H9 (cell line): ENCODE measurements around the gene KPNA2. TPM values are rescaled to one million over a fixed set of nuclear protein-coding genes. Genes with fewer than 3 reads are reported as not detected.
"Not testable (repeated sequence)": the region's sequence is repeated elsewhere in the genome, so short reads cannot be mapped to it uniquely, and the experiment has no call there.

ENCODE experiments used
- DNase-seq: peaks from one replicate; pipeline ENCODE4 v3.0.0-alpha.2; 2017
- H2AFZ ChIP-seq: one replicate; pipeline ENCODE4 v1.6.1; 2013; ENCODE audit warnings: mild to moderate bottlenecking, low read length, control low read depth, moderate library complexity
- H2AK5ac ChIP-seq: 2 replicates; pipeline ENCODE4 v1.6.1; 2013; ENCODE audit warnings: low read length, control low read depth, mixed read lengths; ENCODE audit not compliant: insufficient read length
- H2BK120ac ChIP-seq: one replicate; pipeline ENCODE4 v1.6.1; 2013; ENCODE audit warnings: low read depth, mild to moderate bottlenecking, low read length, control low read depth, inconsistent platforms; ENCODE audit not compliant: poor library complexity, severe bottlenecking
- H2BK12ac ChIP-seq: 2 replicates; pipeline ENCODE4 v1.6.1; 2013; ENCODE audit warnings: low read length, control low read depth, mixed read lengths, low read depth; ENCODE audit not compliant: insufficient read length
- H2BK15ac ChIP-seq: 2 replicates; pipeline ENCODE4 v1.6.1; 2013; ENCODE audit warnings: low read depth, low read length, control low read depth
- H2BK20ac ChIP-seq: one replicate; pipeline ENCODE4 v1.6.1; 2013; ENCODE audit warnings: low read depth, mild to moderate bottlenecking, low read length, control low read depth, inconsistent platforms; ENCODE audit not compliant: poor library complexity, severe bottlenecking
- H2BK5ac ChIP-seq: 2 replicates; pipeline ENCODE4 v1.6.1; 2013; ENCODE audit warnings: low read length, control low read depth, mixed read lengths; ENCODE audit not compliant: insufficient read length
- H3K14ac ChIP-seq: 2 replicates; pipeline ENCODE4 v1.6.1; 2013; ENCODE audit warnings: low read length, control low read depth; ENCODE audit not compliant: insufficient read depth
- H3K18ac ChIP-seq: 2 replicates; pipeline ENCODE4 v1.6.1; 2013; ENCODE audit warnings: low read depth, mild to moderate bottlenecking, mixed read lengths, low read length, control low read depth; ENCODE audit not compliant: insufficient read length
- H3K23ac ChIP-seq: 2 replicates; pipeline ENCODE4 v1.6.1; 2013; ENCODE audit warnings: low read length, control low read depth, mixed read lengths, low read depth; ENCODE audit not compliant: insufficient read length
- H3K23me2 ChIP-seq: 2 replicates; pipeline ENCODE4 v1.6.1; 2013; ENCODE audit warnings: low read depth, mild to moderate bottlenecking, mixed read lengths, low read length, control low read depth; ENCODE audit not compliant: insufficient read length, poor library complexity, severe bottlenecking
- H3K27ac ChIP-seq: 2 replicates; pipeline ENCODE4 v1.5.1; 2013; ENCODE audit warnings: low read length, control low read depth, mixed read lengths, low read depth; ENCODE audit not compliant: insufficient read length
- H3K27me3 ChIP-seq: 2 replicates; pipeline ENCODE4 v1.6.1; 2013; ENCODE audit warnings: low read length, control low read depth, inconsistent platforms; ENCODE audit not compliant: insufficient read depth
- H3K4ac ChIP-seq: 2 replicates; pipeline ENCODE4 v1.6.1; 2013; ENCODE audit warnings: low read depth, mild to moderate bottlenecking, control low read depth, inconsistent platforms, low read length, moderate library complexity
- H3K4me1 ChIP-seq: 2 replicates; pipeline ENCODE4 v1.6.1; 2013; ENCODE audit warnings: low read length, control low read depth, inconsistent platforms; ENCODE audit not compliant: insufficient read depth
- H3K4me2 ChIP-seq: 2 replicates; pipeline ENCODE4 v1.6.1; 2013; ENCODE audit warnings: low read length, control low read depth, mixed read lengths; ENCODE audit not compliant: insufficient read length, insufficient read depth
- H3K56ac ChIP-seq: 2 replicates; pipeline ENCODE4 v1.6.1; 2013; ENCODE audit warnings: low read depth, mild to moderate bottlenecking, mixed read lengths, low read length, control low read depth; ENCODE audit not compliant: insufficient read length
- H3K79me1 ChIP-seq: 2 replicates; pipeline ENCODE4 v1.6.1; 2013; ENCODE audit warnings: low read depth, mild to moderate bottlenecking, moderate library complexity, low read length, control low read depth, inconsistent platforms; ENCODE audit not compliant: insufficient read depth, poor library complexity, severe bottlenecking
- H3K79me2 ChIP-seq: 2 replicates; pipeline ENCODE4 v1.6.1; 2013; ENCODE audit warnings: low read length, control low read depth, inconsistent platforms; ENCODE audit not compliant: insufficient read depth
- H3K9ac ChIP-seq: 2 replicates; pipeline ENCODE4 v1.6.1; 2013; ENCODE audit warnings: low read length, control low read depth, mixed read lengths; ENCODE audit not compliant: insufficient read length; ENCODE audit errors: extremely low read depth
- H3K9me3 ChIP-seq: one replicate; pipeline ENCODE4 v1.6.1; 2013; ENCODE audit warnings: low read depth, low read length, inconsistent platforms; ENCODE audit not compliant: control insufficient read depth
- H3T11ph ChIP-seq: one replicate; pipeline ENCODE4 v1.6.1; 2013; ENCODE audit warnings: mild to moderate bottlenecking, low read length, control low read depth, inconsistent platforms
- H4K20me1 ChIP-seq: one replicate; pipeline ENCODE4 v1.6.1; 2013; ENCODE audit not compliant: control insufficient read depth, insufficient read length, insufficient read depth
- H4K5ac ChIP-seq: 2 replicates; pipeline ENCODE4 v1.6.1; 2013; ENCODE audit warnings: low read depth, mild to moderate bottlenecking, mixed read lengths, low read length, control low read depth; ENCODE audit not compliant: insufficient read length
- H4K8ac ChIP-seq: replicated peaks from 2 replicates; pipeline ENCODE4 v1.6.1; 2013; ENCODE audit warnings: low read length, control low read depth, mixed read lengths, low read depth; ENCODE audit not compliant: insufficient read length
- H4K91ac ChIP-seq: 2 replicates; pipeline ENCODE4 v1.6.1; 2013; ENCODE audit warnings: low read depth, mild to moderate bottlenecking, moderate library complexity, mixed read lengths, low read length, control low read depth; ENCODE audit not compliant: insufficient read length
- H3K27ac Mint-ChIP-seq, 3 experiments: 2 replicates in 2 of 3; 3 replicates in 1 of 3; pipeline ENCODE4 v1.8.0; 2020 to 2021; ENCODE audit warnings: mixed read lengths in 3 of 3, mild to moderate bottlenecking in 1 of 3, moderate library complexity in 1 of 3
- H3K27me3 Mint-ChIP-seq: 2 replicates; pipeline ENCODE4 v1.8.0; 2021; ENCODE audit warnings: low read depth, mild to moderate bottlenecking, moderate library complexity, mixed read lengths
- H3K36me3 Mint-ChIP-seq, 3 experiments: 2 replicates in 2 of 3; 3 replicates in 1 of 3; pipeline ENCODE4 v1.8.0; 2020 to 2021; ENCODE audit warnings: low read depth in 3 of 3, mixed read lengths in 3 of 3; ENCODE audit not compliant: insufficient read depth in 1 of 3
- H3K4me1 Mint-ChIP-seq, 2 experiments: 2 replicates each; pipeline ENCODE4 v1.8.0; 2020; ENCODE audit warnings: mixed read lengths in 2 of 2
- H3K4me3 Mint-ChIP-seq, 2 experiments: 2 replicates in 1 of 2; 3 replicates in 1 of 2; pipeline ENCODE4 v1.8.0; 2020 to 2021; ENCODE audit warnings: mild to moderate bottlenecking in 2 of 2, mixed read lengths in 2 of 2, moderate library complexity in 1 of 2
- H3K9me3 Mint-ChIP-seq, 2 experiments: 2 replicates in 1 of 2; 3 replicates in 1 of 2; pipeline ENCODE4 v1.8.0; 2020; ENCODE audit warnings: mild to moderate bottlenecking in 2 of 2, mixed read lengths in 2 of 2, moderate library complexity in 1 of 2
- CTCF ChIP-seq: fragments of 200-600 bp; sonication (generic); conservative IDR thresholded peaks from 3 replicates; pipeline ENCODE4 v1.8.0; 2021; ENCODE audit warnings: antibody characterized with exemption, mild to moderate bottlenecking
- WGBS: extraction: QIAGEN DNeasy Blood & Tissue Kit; methylation state at CpG from one replicate; pipeline ENCODE4 v1.1.7; 2013; ENCODE audit warnings: missing lambda C conversion rate, low lambda C conversion rate, mixed read lengths; ENCODE audit not compliant: insufficient read length; ENCODE audit errors: extremely low coverage; 5-methylcytosine and 5-hydroxymethylcytosine counted together
- total RNA-seq: library from RNA; stranded (reverse); gene quantifications from 2 replicates; pipeline ENCODE4 v1.2.1, GENCODE V29; 2021

KPNA2 gene
- total RNA-seq, 1 experiment from 2014 or later: 432 TPM

GRCh38 chr17:68016838-68017237, 18.7 kb upstream of the KPNA2 start:
- H3T11ph ChIP-seq: no peak overlapping the region
- peaks cover 9 to 18% of the 10 kb centered on the region in 2 experiments for H3K4me1 Mint-ChIP-seq
- no peak overlapping the region for H3K9ac ChIP-seq
- WGBS: no CpG with 5 or more reads among the region's 2 CpGs
- peaks cover 6% of the 10 kb centered on the region for H3K23me2 ChIP-seq
- H2BK120ac ChIP-seq: no peak overlapping the region
- no peak overlapping the region for H2BK15ac ChIP-seq
- no peak overlapping the region for H3K4ac ChIP-seq
- H3K9me3 Mint-ChIP-seq: peaks cover 0 to 2% of the 10 kb centered on the region in 2 experiments; a peak in 1 of 5 replicates
- no peaks in the 10 kb centered on the region; a peak in 1 of 7 replicates for H3K36me3 Mint-ChIP-seq
- H3K79me2 ChIP-seq: 0 out of 2 replicates have a peak, but pooled peaks cover 2% of the 10 kb centered on the region
- no peak overlapping the region for H2AK5ac ChIP-seq
- H4K91ac ChIP-seq: no peak overlapping the region
- no peak overlapping the region for H3K18ac ChIP-seq
- H3K27ac ChIP-seq: no peak overlapping the region
- no peak overlapping the region for H3K23ac ChIP-seq
- no peaks in the 10 kb centered on the region for H3K9me3 ChIP-seq
- no peak overlapping the region for H3K4me2 ChIP-seq
- H3K14ac ChIP-seq: no peak overlapping the region
- no peaks in the 10 kb centered on the region for H3K4me1 ChIP-seq
- no peak overlapping the region for H2BK12ac ChIP-seq
- no peak for DNase-seq
- H3K79me1 ChIP-seq: no peaks in the 10 kb centered on the region
- no peak overlapping the region for H4K5ac ChIP-seq
- no peak overlapping the region for H2BK20ac ChIP-seq
- no peak for TF ChIP-seq CTCF
- H3K27me3 ChIP-seq: no peaks in the 10 kb centered on the region
- H3K56ac ChIP-seq: no peak overlapping the region
- no peak overlapping the region for H2AFZ ChIP-seq
- peaks cover 3% of the 10 kb centered on the region; the same call in 1 of the 2 replicates for H3K27me3 Mint-ChIP-seq
- H3K27ac Mint-ChIP-seq: no peak overlapping the region
- H3K4me3 Mint-ChIP-seq: no peak overlapping the region
- H4K8ac ChIP-seq: no peak overlapping the region
- no peak overlapping the region for H2BK5ac ChIP-seq
- H4K20me1 ChIP-seq: no peaks in the 10 kb centered on the region

- H3K9me3 Mint-ChIP-seq, H2BK15ac ChIP-seq, H3K27ac ChIP-seq, H4K20me1 ChIP-seq, H3K23me2 ChIP-seq, H3K4me2 ChIP-seq, H3K4me1 ChIP-seq, H3K27me3 ChIP-seq, H3K14ac ChIP-seq, H2AFZ ChIP-seq, H3K18ac ChIP-seq, H3K9ac ChIP-seq, H3K27ac Mint-ChIP-seq, H3K36me3 Mint-ChIP-seq, H2BK5ac ChIP-seq, H3K9me3 ChIP-seq, H2BK120ac ChIP-seq, H3T11ph ChIP-seq, H3K79me2 ChIP-seq, H2BK20ac ChIP-seq, H3K23ac ChIP-seq, H4K5ac ChIP-seq, H3K56ac ChIP-seq, H2AK5ac ChIP-seq, H2BK12ac ChIP-seq, H3K27me3 Mint-ChIP-seq, DNase-seq, H3K79me1 ChIP-seq, H4K91ac ChIP-seq, H4K8ac ChIP-seq, H3K4ac ChIP-seq, H3K4me3 Mint-ChIP-seq: not testable (repeated sequence)
- WGBS: no CpG with 5 or more reads among the region's 21 CpGs
- H3K4me1 Mint-ChIP-seq: peaks cover 9 to 18% of the 10 kb centered on the region in 2 experiments
Observed at GRCh38 chr17:68018493-68018892, 17.0 kb upstream of the KPNA2 start.
